ENCODE results near the gene TCERG1L.
"Not testable (repeated sequence)": the region's sequence is repeated elsewhere in the genome, so short reads cannot be mapped to it uniquely, and the experiment has no call there.

The TCERG1L gene

GRCh38 chr10:131181456-131181855, 130.1 kb downstream of the TCERG1L start:
- no peak for DNase-seq

- DNase-seq, result no peak
Observed at GRCh38 chr10:131180740-131181415, 130.6 kb downstream of the TCERG1L start.

GRCh38 chr10:131180086-131180485, 131.4 kb downstream of the TCERG1L start:
- no peak for DNase-seq

- no peak for DNase-seq
Observed at GRCh38 chr10:131179361-131179760, 132.2 kb downstream of the TCERG1L start.

GRCh38 chr10:131178521-131179331, 132.8 kb downstream of the TCERG1L start:
- DNase-seq, result no peak

- no peak for DNase-seq
Observed at GRCh38 chr10:131177431-131178327, 133.8 kb downstream of the TCERG1L start.

- no peak for DNase-seq
Observed at GRCh38 chr10:131176907-131177306, 134.6 kb downstream of the TCERG1L start.

- DNase-seq, result not testable (repeated sequence)
Observed at GRCh38 chr10:131176324-131176723, 135.2 kb downstream of the TCERG1L start.

GRCh38 chr10:131175891-131176290, 135.6 kb downstream of the TCERG1L start:
- DNase-seq, result no peak

GRCh38 chr10:131174651-131175540, 136.6 kb downstream of the TCERG1L start:
- DNase-seq, result no peak

- no peak for DNase-seq
Observed at GRCh38 chr10:131174211-131174565, 137.3 kb downstream of the TCERG1L start.

- DNase-seq, result no peak
Observed at GRCh38 chr10:131173484-131174210, 137.9 kb downstream of the TCERG1L start.

GRCh38 chr10:131172433-131172832, 139.1 kb downstream of the TCERG1L start:
- DNase-seq, result no peak

GRCh38 chr10:131169146-131169545, 142.4 kb downstream of the TCERG1L start:
- DNase-seq, result no peak

- no peak for DNase-seq
Observed at GRCh38 chr10:131168238-131168875, 143.2 kb downstream of the TCERG1L start.

- no peak for DNase-seq
Observed at GRCh38 chr10:131167036-131167860, 144.3 kb downstream of the TCERG1L start.

GRCh38 chr10:131166486-131166885, 145.0 kb downstream of the TCERG1L start:
- no peak for DNase-seq

GRCh38 chr10:131165092-131165491, 146.4 kb downstream of the TCERG1L start:
- no peak for DNase-seq

- DNase-seq, result no peak
Observed at GRCh38 chr10:131162866-131163843, 148.4 kb downstream of the TCERG1L start.
